CD4-positive, alpha-beta T cell (primary cell): ENCODE measurements around the gene DNAH6. TPM values are rescaled to one million over a fixed set of nuclear protein-coding genes. Genes with fewer than 3 reads are reported as not detected.

Source experiments
- ATAC-seq: fragments of 200-7000 bp; cut with Tn5 transposase; one replicate; pipeline ENCODE4 v1.10.0; 2022; ENCODE audit warnings: mild to moderate bottlenecking; ENCODE audit not compliant: poor library complexity
- CTCF ChIA-PET: fragments of 350-600 bp; sonication (Branson Sonifier 250); formaldehyde crosslinking; loops from one replicate; lab custom pipeline; 2021; ENCODE audit warnings: antibody characterized with exemption, inconsistent platforms; lab: Charles Lee
- POLR2A ChIA-PET: fragments of 350-600 bp; sonication (Branson Sonifier 250); formaldehyde crosslinking; loops from one replicate; lab custom pipeline; 2021; ENCODE audit warnings: antibody characterized with exemption, inconsistent platforms; lab: Charles Lee
- DNase-seq, 14 experiments: peaks; one replicate each; pipeline ENCODE4 v3.0.0-alpha.2; 2013 to 2020; ENCODE audit warnings: mixed read lengths in 2 of 14
- H3K27ac ChIP-seq, 2 donors: one replicate each; pipeline versions ENCODE4 v1.5.1 to v1.7.0; 2013; ENCODE audit warnings: low read length in 2 of 2, low read depth in 1 of 2, mild to moderate bottlenecking in 1 of 2
- H3K27me3 ChIP-seq, 2 experiments: 1 replicate in 1 of 2; 2 replicates in 1 of 2; pipeline versions ENCODE4 v1.6.1 to v1.7.0; 2013; ENCODE audit warnings: low read length in 2 of 2, control low read depth in 1 of 2, mild to moderate bottlenecking in 1 of 2, moderate library complexity in 1 of 2; ENCODE audit not compliant: insufficient read depth in 2 of 2, control insufficient read depth in 1 of 2
- H3K36me3 ChIP-seq: one replicate; pipeline ENCODE4 v1.6.1; 2013; ENCODE audit warnings: low read length, control low read depth; ENCODE audit not compliant: insufficient read depth
- H3K4me1 ChIP-seq: one replicate; pipeline ENCODE4 v1.6.1; 2013; ENCODE audit warnings: low read length, control low read depth; ENCODE audit not compliant: insufficient read depth
- H3K4me3 ChIP-seq: one replicate; pipeline ENCODE4 v1.5.1; 2013; ENCODE audit warnings: mild to moderate bottlenecking, low read length, moderate library complexity
- H3K9me3 ChIP-seq, 2 experiments: 1 replicate in 1 of 2; 2 replicates in 1 of 2; pipeline versions ENCODE4 v1.6.1 to v1.7.0; 2013; ENCODE audit warnings: low read length in 2 of 2, mild to moderate bottlenecking in 2 of 2, control low read depth in 1 of 2, moderate library complexity in 1 of 2; ENCODE audit not compliant: control insufficient read depth in 1 of 2, insufficient read depth in 1 of 2
- H3K27ac Mint-ChIP-seq: one replicate; pipeline ENCODE4 v1.8.0; 2020; ENCODE audit warnings: mixed read lengths
- H3K27me3 Mint-ChIP-seq: one replicate; pipeline ENCODE4 v1.8.0; 2021; ENCODE audit warnings: mixed read lengths
- H3K36me3 Mint-ChIP-seq: one replicate; pipeline ENCODE4 v1.8.0; 2021; ENCODE audit warnings: low read depth, mixed read lengths
- H3K4me1 Mint-ChIP-seq: one replicate; pipeline ENCODE4 v1.8.0; 2021; ENCODE audit warnings: low read depth, mixed read lengths
- H3K4me3 Mint-ChIP-seq: one replicate; pipeline ENCODE4 v1.8.0; 2020; ENCODE audit warnings: mild to moderate bottlenecking, mixed read lengths
- H3K9me3 Mint-ChIP-seq: one replicate; pipeline ENCODE4 v1.8.0; 2020; ENCODE audit warnings: mixed read lengths
- intact Hi-C, 2 experiments: fragments of 100-400 bp; cut with DNase I in 1 of 2; cut with micrococcal nuclease in 1 of 2; formaldehyde crosslinking; loops; one replicate each; pipeline versions ENCODE4 v1.15.1 to v1.9.0; 2023 to 2025; cut with DNase I, micrococcal nuclease
- total RNA-seq, 174 experiments: library from RNA in 2 of 174; stranded (reverse) in 2 of 174; gene quantifications; one replicate each; pipeline ENCODE4 v1.2.3 and lab custom pipeline; 2021 to 2026
- TF ChIP-seq, protein P1 (sequence below): fragments of 200-600 bp; IDR thresholded peaks from one replicate; pipeline ENCODE4 v1.8.0; 2022; ENCODE audit warnings: antibody characterized with exemption, mild to moderate bottlenecking

DNAH6 gene
- total RNA-seq, 2 experiments from 2014 or later = 0.59 to 1.2 TPM

DNA sequence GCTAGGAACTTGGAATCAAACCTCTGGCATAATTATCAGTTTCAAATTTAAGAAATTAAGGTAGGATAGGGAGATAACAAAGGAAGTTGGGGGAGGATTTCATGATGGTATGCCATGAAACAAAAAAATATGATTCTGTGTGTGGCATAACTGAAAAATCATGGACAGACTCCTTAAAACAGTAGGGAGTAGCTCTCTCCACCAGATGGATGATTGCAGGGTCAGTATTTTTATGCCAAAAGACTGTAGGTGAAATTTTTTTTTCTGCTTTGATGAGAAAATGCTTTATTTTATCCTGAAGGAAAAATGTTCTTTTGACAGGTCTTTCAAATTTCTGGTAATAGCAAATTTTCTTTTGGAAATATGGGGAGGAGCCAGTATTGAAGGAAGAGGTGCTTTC is 270.3 kb downstream of the DNAH6 start:
- H3K4me3 Mint-ChIP-seq = no peak overlapping the region
- peaks cover 5% of the 10 kb centered on the region for H3K36me3 Mint-ChIP-seq
- no peaks in the 10 kb centered on the region for H3K27me3 Mint-ChIP-seq
- Histone ChIP-seq H3K4me1 (peaks cover 23% of the 10 kb centered on the region), H3K27ac (no peak overlapping the region), H3K36me3 (no peaks in the 10 kb centered on the region), H3K27me3 (no peaks in the 10 kb centered on the region), H3K9me3 (no peaks in the 10 kb centered on the region), H3K4me3 (no peak overlapping the region)
- peaks cover 48% of the 10 kb centered on the region for H3K4me1 Mint-ChIP-seq
- intact Hi-C loops = no loop called here
- H3K27ac Mint-ChIP-seq = no peak overlapping the region
- TF ChIP-seq, protein P1, sequence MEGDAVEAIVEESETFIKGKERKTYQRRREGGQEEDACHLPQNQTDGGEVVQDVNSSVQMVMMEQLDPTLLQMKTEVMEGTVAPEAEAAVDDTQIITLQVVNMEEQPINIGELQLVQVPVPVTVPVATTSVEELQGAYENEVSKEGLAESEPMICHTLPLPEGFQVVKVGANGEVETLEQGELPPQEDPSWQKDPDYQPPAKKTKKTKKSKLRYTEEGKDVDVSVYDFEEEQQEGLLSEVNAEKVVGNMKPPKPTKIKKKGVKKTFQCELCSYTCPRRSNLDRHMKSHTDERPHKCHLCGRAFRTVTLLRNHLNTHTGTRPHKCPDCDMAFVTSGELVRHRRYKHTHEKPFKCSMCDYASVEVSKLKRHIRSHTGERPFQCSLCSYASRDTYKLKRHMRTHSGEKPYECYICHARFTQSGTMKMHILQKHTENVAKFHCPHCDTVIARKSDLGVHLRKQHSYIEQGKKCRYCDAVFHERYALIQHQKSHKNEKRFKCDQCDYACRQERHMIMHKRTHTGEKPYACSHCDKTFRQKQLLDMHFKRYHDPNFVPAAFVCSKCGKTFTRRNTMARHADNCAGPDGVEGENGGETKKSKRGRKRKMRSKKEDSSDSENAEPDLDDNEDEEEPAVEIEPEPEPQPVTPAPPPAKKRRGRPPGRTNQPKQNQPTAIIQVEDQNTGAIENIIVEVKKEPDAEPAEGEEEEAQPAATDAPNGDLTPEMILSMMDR = no peak
- H3K9me3 Mint-ChIP-seq = no peaks in the 10 kb centered on the region
- DNase-seq (no peak), ATAC-seq (no peak)
- POLR2A ChIA-PET = interaction anchor here (1.5 kb wide), 1 partner anchor 60 kb away, joined by 5 read pairs; no protein-coding TSS in a partner anchor
- CTCF ChIA-PET = interaction anchor here (1.0 to 1.2 kb wide), 2 partner anchors 70 to 140 kb away, joined by 3 to 4 read pairs; no protein-coding TSS in a partner anchor

- Histone ChIP-seq H3K4me1 (peaks cover 11% of the 10 kb centered on the region), H3K27ac (no peak overlapping the region), H3K27me3 (no peaks in the 10 kb centered on the region), H3K9me3 (no peaks in the 10 kb centered on the region), H3K4me3 (no peak overlapping the region), H3K36me3 (no peaks in the 10 kb centered on the region)
- ChIA-PET CTCF (no interaction called here), POLR2A (no interaction called here)
- DNase-seq = no peak
- no peaks in the 10 kb centered on the region for H3K27me3 Mint-ChIP-seq
- intact Hi-C loops = no loop called here
- H3K9me3 Mint-ChIP-seq = no peaks in the 10 kb centered on the region
- no peak overlapping the region for H3K27ac Mint-ChIP-seq
- H3K36me3 Mint-ChIP-seq = peaks cover 5% of the 10 kb centered on the region
- TF ChIP-seq, protein P1 = no peak
- H3K4me3 Mint-ChIP-seq = no peak overlapping the region
- no peak for ATAC-seq
- peaks cover 34% of the 10 kb centered on the region for H3K4me1 Mint-ChIP-seq
These were observed 271.7 kb downstream of the DNAH6 start for GRCh38 chr2:84788027-84788426.

- Mint-ChIP-seq H3K9me3 (no peaks in the 10 kb centered on the region), H3K27me3 (no peaks in the 10 kb centered on the region), H3K36me3 (peaks cover 2% of the 10 kb centered on the region), H3K4me3 (no peak overlapping the region), H3K27ac (no peak overlapping the region), H3K4me1 (peaks cover 29% of the 10 kb centered on the region)
- Histone ChIP-seq H3K36me3 (no peaks in the 10 kb centered on the region), H3K4me3 (no peak overlapping the region), H3K9me3 (no peaks in the 10 kb centered on the region), H3K4me1 (peaks cover 11% of the 10 kb centered on the region), H3K27me3 (no peaks in the 10 kb centered on the region), H3K27ac (no peak overlapping the region)
- DNase-seq (no peak), ATAC-seq (no peak)
- POLR2A ChIA-PET = no interaction called here
- intact Hi-C loops = no loop called here
- CTCF ChIA-PET = no interaction called here
- TF ChIP-seq, protein P1 = no peak
These were observed 272.2 kb downstream of the DNAH6 start for GRCh38 chr2:84788498-84788897.
